ENCODE data around the gene ANKRD36.
"Not testable (repeated sequence)": the region's sequence is repeated elsewhere in the genome, so short reads cannot be mapped to it uniquely, and the experiment has no call there.

GRCh38 chr2:97070915-97071314 lies 42.0 kb upstream of the ANKRD36 start:
- TF ChIP-seq, protein P1, sequence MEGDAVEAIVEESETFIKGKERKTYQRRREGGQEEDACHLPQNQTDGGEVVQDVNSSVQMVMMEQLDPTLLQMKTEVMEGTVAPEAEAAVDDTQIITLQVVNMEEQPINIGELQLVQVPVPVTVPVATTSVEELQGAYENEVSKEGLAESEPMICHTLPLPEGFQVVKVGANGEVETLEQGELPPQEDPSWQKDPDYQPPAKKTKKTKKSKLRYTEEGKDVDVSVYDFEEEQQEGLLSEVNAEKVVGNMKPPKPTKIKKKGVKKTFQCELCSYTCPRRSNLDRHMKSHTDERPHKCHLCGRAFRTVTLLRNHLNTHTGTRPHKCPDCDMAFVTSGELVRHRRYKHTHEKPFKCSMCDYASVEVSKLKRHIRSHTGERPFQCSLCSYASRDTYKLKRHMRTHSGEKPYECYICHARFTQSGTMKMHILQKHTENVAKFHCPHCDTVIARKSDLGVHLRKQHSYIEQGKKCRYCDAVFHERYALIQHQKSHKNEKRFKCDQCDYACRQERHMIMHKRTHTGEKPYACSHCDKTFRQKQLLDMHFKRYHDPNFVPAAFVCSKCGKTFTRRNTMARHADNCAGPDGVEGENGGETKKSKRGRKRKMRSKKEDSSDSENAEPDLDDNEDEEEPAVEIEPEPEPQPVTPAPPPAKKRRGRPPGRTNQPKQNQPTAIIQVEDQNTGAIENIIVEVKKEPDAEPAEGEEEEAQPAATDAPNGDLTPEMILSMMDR (conservative IDR thresholded peaks at IDR 0.05 in 1 of 2, IDR thresholded peaks at IDR 0.05 in 1 of 2; ENCODE audit: low read depth in 1 of 2, low read length in 2 of 2) = not testable (repeated sequence)
- TF ChIP-seq EZH2 (IDR thresholded peaks at IDR 0.05; ENCODE audit: low read length, missing control alignments) = not testable (repeated sequence)

Data from fibroblast of lung (primary cell).